K562 (cell line): Measurements from ENCODE around the gene MYLK3. TPM values are rescaled to one million over a fixed set of nuclear protein-coding genes. Genes with fewer than 3 reads are reported as not detected.

ENCODE experiments used
- ATAC-seq: fragments of 200-7000 bp; cut with Tn5 transposase; 3 replicates; pipeline ENCODE4 v1.9.1; 2020; ENCODE audit warnings: moderate library complexity
- BruUV-seq: library from RNA; stranded (reverse); fragments of 400-500 nt; replicated peaks from 2 replicates; lab custom pipeline; 2021; lab: Mats Ljungman, UMichigan
- CTCF ChIA-PET: fragments of 300-600 bp; formaldehyde crosslinking; extraction: SDS; loops from one replicate; lab custom pipeline; 2021; ENCODE audit warnings: low intra/inter-chr PET ratio; lab: Yijun Ruan, JAX
- POLR2A ChIA-PET: fragments of 300-600, 350-650 bp; sonication (Branson Sonifier 250); formaldehyde crosslinking; extraction: SDS; loops from one replicate; lab custom pipeline; 2021; ENCODE audit warnings: antibody characterized with exemption, inconsistent platforms; lab: Yijun Ruan, JAX
- DNase-seq, 4 experiments: peaks; one replicate each; pipeline versions ENCODE4 v3.0.0 to v3.0.0-alpha.2; 2011 to 2018; ENCODE audit warnings: low spot score in 3 of 4, mixed read lengths in 3 of 4; ENCODE audit errors: extremely low read depth in 1 of 4
- FAIRE-seq: peaks from 2 replicates; lab custom pipeline; 2011; peaks lifted over from hg19 to GRCh38; lab: Jason Lieb, UNC
- H2AFZ ChIP-seq: 2 replicates; pipeline ENCODE4 v1.6.0; 2011; ENCODE audit warnings: low read depth, low read length, control low read depth, inconsistent platforms
- H3K27ac ChIP-seq: fragments of 200-600 bp; 3 replicates; pipeline ENCODE4 v1.8.0; 2011; ENCODE audit warnings: low read depth, mild to moderate bottlenecking, control low read depth, inconsistent platforms, low read length, moderate library complexity, mixed read lengths; ENCODE audit errors: extremely low read depth
- H3K27me3 ChIP-seq, 2 experiments: fragments of 300-600 bp in 1 of 2; 2 replicates in 1 of 2; 3 replicates in 1 of 2; pipeline versions ENCODE4 v1.6.0 to v1.8.0; 2011; ENCODE audit warnings: inconsistent platforms in 2 of 2, low read length in 2 of 2, mild to moderate bottlenecking in 1 of 2, mixed read lengths in 1 of 2, moderate library complexity in 1 of 2; ENCODE audit not compliant: control insufficient read depth in 2 of 2, insufficient read depth in 2 of 2
- H3K36me3 ChIP-seq: fragments of 300-600 bp; 3 replicates; pipeline ENCODE4 v1.8.0; 2011; ENCODE audit warnings: mild to moderate bottlenecking, low read length, inconsistent platforms; ENCODE audit not compliant: control insufficient read depth, insufficient read depth
- H3K4me1 ChIP-seq, 2 experiments: fragments of 200-600 bp in 1 of 2; replicated peaks in 1 of 2; 2 replicates in 1 of 2; 3 replicates in 1 of 2; pipeline versions ENCODE4 v1.5.1 to v1.8.0; 2011; ENCODE audit warnings: inconsistent platforms in 2 of 2, low read length in 2 of 2, mild to moderate bottlenecking in 1 of 2, mixed read lengths in 1 of 2, moderate library complexity in 1 of 2; ENCODE audit not compliant: control insufficient read depth in 2 of 2, insufficient read depth in 2 of 2
- H3K4me2 ChIP-seq: 2 replicates; pipeline ENCODE4 v1.6.1; 2011; ENCODE audit warnings: low read length, control low read depth, inconsistent platforms, mixed read lengths; ENCODE audit not compliant: insufficient read depth
- H3K4me3 ChIP-seq: fragments of 200-600 bp; sonication (generic), shearing (Covaris generic); 2 replicates; pipeline ENCODE4 v1.5.1; 2016; ENCODE audit warnings: control low read depth, inconsistent platforms
- H3K79me2 ChIP-seq: fragments of 200-600 bp; 3 replicates; pipeline ENCODE4 v1.8.0; 2011; ENCODE audit warnings: low read length, inconsistent platforms; ENCODE audit not compliant: control insufficient read depth, insufficient read depth
- H3K9ac ChIP-seq, 2 experiments: 2 replicates each; pipeline versions ENCODE4 v1.6.0 to v1.6.1; 2011; ENCODE audit warnings: low read depth in 2 of 2, low read length in 2 of 2, control low read depth in 1 of 2, inconsistent platforms in 1 of 2, mild to moderate bottlenecking in 1 of 2, mixed read lengths in 1 of 2; ENCODE audit not compliant: insufficient read depth in 1 of 2
- H3K9me1 ChIP-seq: one replicate; pipeline ENCODE4 v1.6.0; 2011; ENCODE audit warnings: inconsistent platforms, mild to moderate bottlenecking, low read length, moderate library complexity; ENCODE audit not compliant: control insufficient read depth, insufficient read depth
- H3K9me3 ChIP-seq: replicated peaks from 2 replicates; pipeline ENCODE4 v1.5.1; 2011; ENCODE audit warnings: low read depth, low read length, inconsistent platforms; ENCODE audit not compliant: control insufficient read depth, insufficient read depth
- H4K20me1 ChIP-seq: replicated peaks from 2 replicates; pipeline ENCODE4 v1.6.1; 2011; ENCODE audit warnings: low read length, inconsistent platforms, mixed read lengths; ENCODE audit not compliant: control insufficient read depth, insufficient read depth
- ELF4 ChIP-seq: fragments of 450-650 bp; formaldehyde crosslinking; IDR thresholded peaks from 2 replicates; pipeline ENCODE4 v1.4.0; 2022; ENCODE audit warnings: missing genetic modification characterization
- NELFE ChIP-seq: IDR thresholded peaks from 2 replicates; pipeline ENCODE4 v1.6.1; 2011; ENCODE audit warnings: mild to moderate bottlenecking; ENCODE audit not compliant: insufficient read depth, insufficient read length
- NFIC ChIP-seq: fragments of 450-650 bp; IDR thresholded peaks from 2 replicates; pipeline ENCODE4 v1.6.1; 2017; ENCODE audit warnings: mild to moderate bottlenecking, inconsistent platforms
- NFIX ChIP-seq: fragments of 250-450 bp; sonication (Bioruptor Pico); IDR thresholded peaks from 2 replicates; pipeline ENCODE4 v1.4.0; 2020; ENCODE audit warnings: low read depth, mild to moderate bottlenecking, moderate library complexity
- RBM39 ChIP-seq: fragments of 200-400 bp; formaldehyde crosslinking; optimal IDR thresholded peaks from 2 replicates; pipeline ENCODE3; 2018; ENCODE audit warnings: low read depth, low read length
- ZNF316 ChIP-seq: fragments of 450-650 bp; IDR thresholded peaks from 2 replicates; pipeline ENCODE4 v1.6.1; 2016
- whole genome bisulfite sequencing: fragments of 100-300 bp; shearing (Covaris generic); methylation state at CpG from one replicate; pipeline ENCODE4 v1.1.6; 2016; ENCODE audit warnings: low coverage, mixed read lengths; ENCODE audit not compliant: insufficient coverage; ENCODE audit errors: missing lambda C conversion rate; 5-methylcytosine and 5-hydroxymethylcytosine counted together
- in situ Hi-C: fragments of 300-500 bp; cut with MboI; formaldehyde crosslinking; loops from 4 replicates; pipeline ENCODE4 v1.15.0; 2018; ENCODE audit warnings: inconsistent platforms, mixed read lengths
- intact Hi-C: fragments of 100-400 bp; cut with micrococcal nuclease; formaldehyde crosslinking; loops from 2 replicates; pipeline ENCODE4 v1.14.2; 2022
- polyA plus RNA-seq, 8 experiments: library from polyadenylated mRNA; depleted of rRNA in 4 of 8; stranded (reverse) in 5 of 8; unstranded in 3 of 8; fragments of >200 nt; fragmentation: Nextera tagmentation in 2 of 8; fragmentation: Illumina TruSeq in 1 of 8; extraction: Ambion mirVana in 2 of 8; extraction: Trizol in 1 of 8; gene quantifications; 2 replicates each; pipeline versions ENCODE4 v1.2.1 to v1.2.3, GENCODE V29; 2011 to 2014; ENCODE audit warnings: inconsistent platforms in 1 of 8, missing spikeins in 1 of 8
- total RNA-seq, 7 experiments: library from RNA; depleted of rRNA in 6 of 7; stranded (reverse); fragments of >200 nt in 6 of 7; fragmentation: Illumina TruSeq in 2 of 7; extraction: Trizol in 2 of 7; gene quantifications; 2 replicates each; pipeline versions ENCODE4 v1.2.1 to v1.2.3, GENCODE V29; 2011 to 2021; ENCODE audit warnings: low replicate concordance in 1 of 7

Gene MYLK3
- total and polyA plus RNA-seq, 9 of the 15 experiments (the other 6 are each of a cell fraction or from before 2014, with no cell fraction given) = 0.69 to 10.7 (median 4.7) TPM

DNA sequence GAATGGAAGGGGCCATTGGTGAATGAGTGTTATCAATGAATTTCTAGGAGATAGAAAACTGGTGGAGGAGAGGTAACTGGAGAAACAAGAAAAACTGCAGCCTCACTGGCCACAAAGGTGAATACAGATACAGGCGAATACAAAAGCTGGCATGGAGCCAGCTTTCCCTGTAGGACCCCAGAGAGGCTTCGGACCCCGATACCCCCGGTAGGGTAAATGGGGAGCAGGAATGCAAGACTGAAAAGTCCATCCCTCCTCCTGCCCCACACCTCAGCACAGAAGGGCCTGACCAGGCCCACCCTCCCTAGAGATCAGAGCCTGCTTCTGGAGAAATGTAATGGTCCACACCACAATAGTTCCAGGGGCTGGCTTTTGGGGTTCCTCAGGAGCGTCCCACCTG lies 4.9 kb upstream of the MYLK3 start:
- no peak overlapping the region for H3K9ac ChIP-seq
- peaks cover 20% of the 10 kb centered on the region for H3K79me2 ChIP-seq
- POLR2A ChIA-PET = interaction anchor here (0.7 kb wide), 1 partner anchor 20 kb away, joined by 3 read pairs; no protein-coding TSS in a partner anchor
- WGBS = 56% methylated on average over 5 of the region's 5 CpGs
- TF ChIP-seq NFIX (CRISPR knock-in tag) = peak; percentile 70
- TF ChIP-seq ELF4 = no peak
- peak; percentile 90 for TF ChIP-seq NFIC
- no peaks in the 10 kb centered on the region for H3K27me3 ChIP-seq
- no peaks in the 10 kb centered on the region for H3K36me3 ChIP-seq
- no peaks in the 10 kb centered on the region for H4K20me1 ChIP-seq
- H3K9me3 ChIP-seq = no peaks in the 10 kb centered on the region
- no peak overlapping the region for H3K27ac ChIP-seq
- DNase-seq (no peak), ATAC-seq (no peak), FAIRE-seq (no peak)
- H3K4me1 ChIP-seq = peaks cover 20 to 25% of the 10 kb centered on the region in 2 experiments
- H3K9me1 ChIP-seq = no peaks in the 10 kb centered on the region
- no peak overlapping the region for H3K4me2 ChIP-seq
- CTCF ChIA-PET = no interaction called here
- in situ Hi-C loops = loop anchor here (5.0 kb wide), 1 partner anchor 66 kb away; the partner anchor contains the start of genes ORC6 and VPS35
- intact Hi-C loops = no loop called here
- no TSS peak for BruUV-seq
- no peak overlapping the region for H3K4me3 ChIP-seq
- H2AFZ ChIP-seq = no peak overlapping the region

DNA sequence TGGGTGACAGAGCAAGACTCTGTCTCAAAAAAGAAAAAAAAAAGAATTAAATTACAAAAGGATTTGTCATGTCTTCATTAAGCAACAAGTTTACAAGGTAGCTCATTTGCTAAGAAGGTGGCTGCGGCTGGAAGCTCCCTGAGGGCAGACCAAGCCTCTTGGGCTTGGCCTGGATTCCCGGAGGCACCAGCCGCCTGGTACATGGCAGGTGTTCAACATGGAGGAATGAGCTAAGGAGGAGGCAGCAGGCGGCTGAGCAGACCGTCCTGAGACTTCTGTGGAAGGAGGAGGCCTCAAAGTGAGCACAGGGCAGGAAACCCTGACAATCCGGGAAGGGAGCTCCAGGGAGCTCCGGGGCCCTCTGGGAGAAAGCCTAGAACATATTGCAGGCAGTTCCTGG lies 3.2 kb upstream of the MYLK3 start:
- WGBS = 76% methylated on average over 5 of the region's 7 CpGs
- in situ Hi-C loops = loop anchor here (5.0 kb wide), 1 partner anchor 64 kb away; the partner anchor contains the start of genes ORC6 and VPS35
- DNase-seq (no peak), FAIRE-seq (no peak), ATAC-seq (no peak)
- Histone ChIP-seq H3K9me3 (no peaks in the 10 kb centered on the region), H3K79me2 (peaks cover 24% of the 10 kb centered on the region), H3K27me3 (no peaks in the 10 kb centered on the region), H3K4me2 (no peak overlapping the region), H2AFZ (no peak overlapping the region), H4K20me1 (no peaks in the 10 kb centered on the region), H3K9ac (no peak overlapping the region), H3K36me3 (no peaks in the 10 kb centered on the region), H3K4me3 (no peak overlapping the region), H3K4me1 (peaks cover 20 to 32% of the 10 kb centered on the region in 2 experiments), H3K27ac (no peak overlapping the region), H3K9me1 (no peaks in the 10 kb centered on the region)
- intact Hi-C loops = no loop called here
- BruUV-seq = no TSS peak
- CTCF ChIA-PET = no interaction called here
- TF ChIP-seq RBM39 (no peak), ZNF316 (peak; percentile 21; the same call in 1 of the 2 replicates), NELFE (no peak)
- POLR2A ChIA-PET = interaction anchor here (0.5 to 0.6 kb wide), 3 partner anchors 14 to 684 kb away, joined by 3 read pairs; no protein-coding TSS in a partner anchor
